NT2/D1 (cell line): ENCODE results near the gene ANKRD29.
"Not testable (repeated sequence)": the region's sequence is repeated elsewhere in the genome, so short reads cannot be mapped to it uniquely, and the experiment has no call there.

Experiments used
- DNase-seq: peaks from one replicate; pipeline ENCODE4 v3.0.0-alpha.2; 2011; ENCODE audit warnings: low read depth, low spot score
- H3K27me3 ChIP-seq: 2 replicates; pipeline ENCODE4 v1.6.0; 2011; ENCODE audit warnings: mild to moderate bottlenecking; ENCODE audit not compliant: insufficient read length, insufficient read depth
- H3K36me3 ChIP-seq: 2 replicates; pipeline ENCODE4 v1.6.1; 2011; ENCODE audit warnings: mild to moderate bottlenecking, low read length, mixed read lengths; ENCODE audit not compliant: insufficient read depth, insufficient read length
- H3K4me1 ChIP-seq: 2 replicates; pipeline ENCODE4 v1.5.1; 2011; ENCODE audit not compliant: insufficient read depth, insufficient read length
- H3K4me3 ChIP-seq: 2 replicates; pipeline ENCODE4 v1.5.1; 2011; ENCODE audit warnings: low read depth; ENCODE audit not compliant: insufficient read length
- H3K9ac ChIP-seq: 2 replicates; pipeline ENCODE4 v1.6.0; 2011; ENCODE audit warnings: low read depth; ENCODE audit not compliant: insufficient read length
- H3K9me3 ChIP-seq: 2 replicates; pipeline ENCODE4 v1.5.1; 2011; ENCODE audit warnings: mild to moderate bottlenecking, low read length; ENCODE audit not compliant: insufficient read depth
- SUZ12 ChIP-seq: IDR thresholded peaks from 2 replicates; pipeline ENCODE4 v1.6.1; 2011; ENCODE audit not compliant: insufficient read length, insufficient read depth; ENCODE audit errors: extremely low read depth
- YY1 ChIP-seq: IDR thresholded peaks from 2 replicates; pipeline ENCODE4 v1.6.1; 2011; ENCODE audit not compliant: insufficient read length, insufficient read depth
- ZNF274 ChIP-seq: IDR thresholded peaks from 2 replicates; pipeline ENCODE4 v1.6.1; 2011; ENCODE audit warnings: mild to moderate bottlenecking, low read depth, low read length

Gene ANKRD29

DNA sequence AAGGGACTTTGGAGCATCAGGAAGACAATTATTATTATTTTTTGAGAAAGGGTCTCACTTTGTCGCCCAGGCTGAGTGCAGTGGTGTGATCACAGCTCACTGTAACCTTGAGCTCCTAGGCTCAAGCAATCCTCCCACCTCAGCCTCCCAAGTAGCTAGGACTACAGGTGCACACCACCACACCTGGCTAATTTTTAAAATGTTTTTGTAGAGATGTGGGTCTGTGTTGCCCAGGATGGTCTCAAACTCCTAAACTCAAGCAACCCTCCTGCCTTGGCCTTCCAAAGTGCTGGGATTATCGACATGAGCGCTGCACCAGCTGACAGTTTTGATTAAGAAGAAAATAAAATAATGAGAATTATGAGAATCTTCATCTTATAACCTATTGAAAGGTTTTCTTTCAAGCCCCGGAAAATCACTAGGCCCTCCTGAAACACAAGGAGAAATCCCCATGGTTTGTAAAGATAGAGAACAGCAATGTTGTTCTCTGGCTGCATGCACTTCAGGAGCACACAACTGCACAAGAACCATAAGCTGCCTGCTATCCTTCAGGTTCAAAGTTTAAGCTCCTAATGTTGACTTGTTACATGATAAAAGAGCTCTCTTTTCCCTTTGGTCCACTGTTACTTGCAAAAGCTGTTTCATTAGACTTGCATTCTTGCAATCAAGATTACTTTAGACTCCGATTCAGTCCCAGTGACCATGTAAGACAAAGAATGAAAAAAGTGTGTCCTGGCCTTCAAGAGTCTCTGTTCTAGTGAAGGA, 93.2 kb downstream of the ANKRD29 start:
- Histone ChIP-seq H3K27me3 (no peaks in the 10 kb centered on the region), H3K36me3 (peaks cover 66% of the 10 kb centered on the region), H3K4me1 (no peaks in the 10 kb centered on the region), H3K4me3 (no peak overlapping the region), H3K9me3 (no peaks in the 10 kb centered on the region), H3K9ac (no peak overlapping the region)
- no peak for TF ChIP-seq YY1
- DNase-seq = no peak

- TF ChIP-seq SUZ12 (no peak), ZNF274 (no peak), YY1 (no peak)
- Histone ChIP-seq H3K4me1 (no peaks in the 10 kb centered on the region), H3K27me3 (no peaks in the 10 kb centered on the region), H3K36me3 (peaks cover 67% of the 10 kb centered on the region), H3K9me3 (no peaks in the 10 kb centered on the region), H3K9ac (no peak overlapping the region), H3K4me3 (no peak overlapping the region)
- DNase-seq = no peak
These were observed 94.2 kb downstream of the ANKRD29 start for GRCh38 chr18:23568281-23569138.

DNA sequence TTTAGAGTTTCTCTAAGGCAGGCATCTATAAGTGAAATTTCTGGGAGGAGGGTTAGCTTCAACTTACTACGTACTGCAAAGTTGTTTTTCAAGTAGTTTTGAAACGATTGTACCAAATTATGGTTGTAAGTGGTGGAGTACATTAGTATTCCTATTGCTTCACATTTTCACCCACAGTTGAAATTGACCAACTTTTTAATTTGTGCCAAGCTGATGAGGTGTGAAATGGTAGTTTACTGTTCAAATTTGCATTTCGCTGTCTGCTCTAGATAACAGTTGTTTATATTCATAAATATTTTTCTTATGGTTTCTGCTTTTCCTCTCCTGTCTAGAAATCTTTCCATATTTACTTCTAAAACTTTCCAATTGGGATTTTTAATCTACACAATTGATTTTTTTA, 95.0 kb downstream of the ANKRD29 start:
- H3K27me3 ChIP-seq = no peaks in the 10 kb centered on the region
- H3K4me1 ChIP-seq = no peaks in the 10 kb centered on the region
- no peak overlapping the region for H3K4me3 ChIP-seq
- peaks cover 70% of the 10 kb centered on the region for H3K36me3 ChIP-seq
- no peaks in the 10 kb centered on the region for H3K9me3 ChIP-seq
- no peak for DNase-seq
- H3K9ac ChIP-seq = no peak overlapping the region
- TF ChIP-seq YY1 (no peak), ZNF274 (no peak), SUZ12 (no peak)

- no peak overlapping the region for H3K9ac ChIP-seq
- no peak for TF ChIP-seq YY1
- TF ChIP-seq ZNF274 = no peak
- no peak for TF ChIP-seq SUZ12
- no peaks in the 10 kb centered on the region for H3K9me3 ChIP-seq
- H3K36me3 ChIP-seq = peaks cover 73% of the 10 kb centered on the region
- H3K4me1 ChIP-seq = no peaks in the 10 kb centered on the region
- H3K4me3 ChIP-seq = no peak overlapping the region
- no peak for DNase-seq
- no peaks in the 10 kb centered on the region for H3K27me3 ChIP-seq
These were observed 96.7 kb downstream of the ANKRD29 start for GRCh38 chr18:23565916-23566547.

DNA sequence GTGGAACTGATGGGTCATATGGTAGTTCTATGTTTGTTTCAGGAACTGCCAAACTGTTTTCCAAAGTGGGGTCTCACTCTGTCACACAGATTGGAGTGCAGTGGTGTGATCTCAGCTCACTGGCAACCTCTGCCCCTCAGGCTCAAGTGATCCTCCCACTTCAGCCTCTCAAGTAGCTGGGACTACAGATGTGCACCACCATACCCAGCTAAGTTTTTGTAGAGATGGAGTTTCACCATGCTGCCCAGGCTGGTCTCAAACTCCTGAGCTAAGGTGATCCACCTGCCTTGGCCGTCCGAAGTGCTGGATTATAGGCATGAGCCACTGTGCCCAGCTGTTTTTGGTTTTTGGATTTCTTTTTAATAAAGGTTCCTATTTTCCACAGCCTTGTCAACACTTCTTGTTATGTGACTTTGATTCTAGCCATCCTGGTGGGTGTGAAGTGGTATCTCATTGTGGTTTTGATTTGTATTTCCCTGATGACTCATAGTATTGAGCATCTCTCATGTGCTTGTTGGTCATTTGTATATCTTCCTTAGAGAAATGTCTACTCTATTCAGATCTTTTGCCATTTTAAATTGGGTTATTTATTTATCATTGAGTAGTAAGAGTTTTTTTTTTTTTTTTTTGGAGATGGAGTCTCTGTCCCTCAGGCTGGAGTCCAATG, 99.2 kb downstream of the ANKRD29 start:
- Histone ChIP-seq H3K9me3 (no peaks in the 10 kb centered on the region), H3K4me1 (no peaks in the 10 kb centered on the region), H3K9ac (no peak overlapping the region), H3K36me3 (peaks cover 70% of the 10 kb centered on the region), H3K27me3 (no peaks in the 10 kb centered on the region), H3K4me3 (no peak overlapping the region)
- no peak for DNase-seq
- TF ChIP-seq ZNF274 (no peak), SUZ12 (no peak), YY1 (no peak)

GRCh38 chr18:23560186-23560585, 102.5 kb downstream of the ANKRD29 start:
- TF ChIP-seq SUZ12 (no peak), ZNF274 (no peak), YY1 (no peak)
- no peaks in the 10 kb centered on the region for H3K4me1 ChIP-seq
- H3K4me3 ChIP-seq = no peak overlapping the region
- no peak for DNase-seq
- no peaks in the 10 kb centered on the region for H3K27me3 ChIP-seq
- no peaks in the 10 kb centered on the region for H3K9me3 ChIP-seq
- no peak overlapping the region for H3K9ac ChIP-seq
- H3K36me3 ChIP-seq = peaks cover 63% of the 10 kb centered on the region

DNA sequence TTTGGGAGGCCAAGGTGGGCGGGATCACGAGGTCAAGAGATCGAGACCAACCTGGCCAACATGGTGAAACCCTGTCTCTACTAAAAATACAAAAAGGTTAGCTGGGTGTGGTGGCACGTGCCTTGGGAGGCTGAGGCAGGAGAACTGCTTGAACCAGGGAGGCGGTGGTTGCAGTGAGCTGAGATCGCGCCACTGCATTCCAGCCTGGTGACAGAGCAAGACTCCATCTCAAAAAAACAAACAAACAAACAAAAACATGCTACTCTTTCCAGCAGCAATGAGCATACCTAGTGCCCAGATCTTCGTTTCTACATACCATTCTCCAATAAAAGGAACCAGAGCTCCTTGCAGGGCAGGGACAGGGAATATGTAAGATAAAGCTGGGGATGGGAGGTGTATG, 105.2 kb downstream of the ANKRD29 start:
- H3K4me1 ChIP-seq, H3K4me3 ChIP-seq, H3K9ac ChIP-seq, H3K27me3 ChIP-seq, H3K9me3 ChIP-seq, DNase-seq: not testable (repeated sequence)
- peaks cover 77% of the 10 kb centered on the region for H3K36me3 ChIP-seq
